ENCODE measurements around the gene MEX3B.

The MEX3B gene

DNA sequence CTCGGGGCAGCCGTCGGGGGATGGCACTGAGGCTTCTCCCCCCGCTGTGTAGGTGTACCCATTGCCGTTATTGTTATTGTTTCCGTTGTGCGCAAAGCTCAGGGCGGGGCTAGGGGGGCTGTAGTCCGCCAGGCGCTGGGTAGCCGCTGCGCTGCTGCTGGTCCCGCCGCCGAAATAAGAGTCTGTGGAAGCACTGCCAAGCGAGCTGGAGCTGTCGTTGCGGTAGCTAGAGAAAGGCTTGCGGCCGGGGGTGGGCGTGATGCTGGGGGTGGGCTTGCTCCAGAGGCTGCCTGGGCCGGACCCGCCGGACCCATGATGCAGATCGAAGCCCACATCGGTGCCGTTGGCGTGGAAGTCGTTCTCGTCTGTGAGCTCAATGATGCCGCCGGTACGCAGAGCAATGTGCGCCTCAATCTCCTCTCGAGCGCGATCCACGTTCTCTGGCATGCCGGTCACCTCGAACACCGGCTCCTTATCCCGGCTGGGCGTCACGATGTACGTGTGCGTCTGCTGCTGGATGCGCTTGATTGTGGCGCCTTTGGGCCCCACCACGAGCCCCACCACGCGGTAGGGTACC lies 1.9 kb downstream of the MEX3B start:
- Histone ChIP-seq H2BK120ac (ENCODE audit: low read depth, low read length) (no peak overlapping the region), H2AK5ac (ENCODE audit: low read length) (no peak overlapping the region), H3K4ac (ENCODE audit: low read depth, low read length) (no peak overlapping the region), H3K27ac (ENCODE audit: low read depth, low read length) (no peak overlapping the region), H3K27me3 (ENCODE audit: insufficient read depth, low read length, poor library complexity) (peaks cover 8% of the 10 kb centered on the region), H3K36me3 (ENCODE audit: control insufficient read depth, insufficient read depth, low read length) (no peaks in the 10 kb centered on the region), H2BK5ac (ENCODE audit: low read length) (no peak overlapping the region), H3K79me1 (ENCODE audit: low read length) (peaks cover 2% of the 10 kb centered on the region), H3K4me3 (ENCODE audit: low read length) (peak overlapping the region; percentile 40), H4K5ac (ENCODE audit: low read length) (no peak overlapping the region), H2BK15ac (replicated peaks; ENCODE audit: low read depth) (no peak overlapping the region), H3K9ac (ENCODE audit: low read length) (peak overlapping the region; percentile 62), H3K18ac (ENCODE audit: low read length) (no peak overlapping the region), H3K4me2 (ENCODE audit: low read length) (peak overlapping the region; percentile 55), H3K56ac (ENCODE audit: low read length) (peak overlapping the region; percentile 96), H3K4me1 (ENCODE audit: control insufficient read depth, low read depth, low read length) (no peaks in the 10 kb centered on the region), H3K79me2 (ENCODE audit: control insufficient read depth, insufficient read depth, low read length) (no peaks in the 10 kb centered on the region), H4K8ac (ENCODE audit: low read depth, low read length) (no peak overlapping the region), H3K23ac (ENCODE audit: low read length) (no peak overlapping the region)
- DNase-seq, result peak; percentile 19
- WGBS (ENCODE audit: extremely low coverage, insufficient coverage, low lambda C conversion rate), result no CpG with 5 or more reads among the region's 51 CpGs

DNA sequence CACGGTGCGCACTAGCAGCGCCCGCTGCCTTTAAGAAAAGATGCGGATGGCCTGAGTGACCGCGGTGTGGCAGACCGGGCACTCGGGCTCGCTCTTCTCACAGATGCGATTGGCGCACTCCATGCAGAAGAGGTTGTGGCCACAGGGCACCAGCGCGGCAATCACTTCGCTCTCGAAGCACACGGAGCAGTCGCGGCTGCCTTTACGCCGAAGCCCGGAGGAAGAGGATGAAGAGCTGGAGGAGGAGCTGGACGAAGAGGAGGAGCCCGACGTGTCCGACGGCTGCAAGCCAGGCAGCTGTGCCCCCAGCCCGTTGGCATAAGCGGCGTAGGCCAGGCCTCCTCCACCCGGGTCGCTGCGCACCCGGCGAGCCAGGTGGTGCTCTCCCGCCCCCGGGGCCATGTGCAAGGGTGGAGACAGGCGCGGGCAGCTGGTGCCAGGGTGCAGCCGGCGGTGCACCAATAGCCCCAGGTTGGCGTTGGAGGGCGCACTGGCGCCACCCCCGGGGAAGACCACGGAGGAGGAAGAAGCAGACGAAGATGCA lies 2.6 kb downstream of the MEX3B start:
- H2BK5ac ChIP-seq (ENCODE audit: low read length), result no peak overlapping the region
- no peak overlapping the region for H2AK5ac ChIP-seq (ENCODE audit: low read length)
- H3K18ac ChIP-seq (ENCODE audit: low read length), result no peak overlapping the region
- H3K4me3 ChIP-seq (ENCODE audit: low read length), result no peak overlapping the region
- H2BK15ac ChIP-seq (replicated peaks; ENCODE audit: low read depth), result no peak overlapping the region
- peaks cover 2% of the 10 kb centered on the region for H3K79me1 ChIP-seq (ENCODE audit: low read length)
- WGBS (ENCODE audit: extremely low coverage, insufficient coverage, low lambda C conversion rate), result no CpG with 5 or more reads among the region's 47 CpGs
- H3K79me2 ChIP-seq (ENCODE audit: control insufficient read depth, insufficient read depth, low read length), result no peaks in the 10 kb centered on the region
- H3K56ac ChIP-seq (ENCODE audit: low read length), result peak overlapping the region; percentile 47
- peak; percentile 33 for DNase-seq
- no peak overlapping the region for H3K23ac ChIP-seq (ENCODE audit: low read length)
- no peak overlapping the region for H3K4ac ChIP-seq (ENCODE audit: low read depth, low read length)
- H3K4me2 ChIP-seq (ENCODE audit: low read length), result peak overlapping the region; percentile 53
- no peak overlapping the region for H4K5ac ChIP-seq (ENCODE audit: low read length)
- no peak overlapping the region for H2BK120ac ChIP-seq (ENCODE audit: low read depth, low read length)
- no peak overlapping the region for H3K27ac ChIP-seq (ENCODE audit: low read depth, low read length)
- peak overlapping the region; percentile 27 for H3K9ac ChIP-seq (ENCODE audit: low read length)
- no peak overlapping the region for H4K8ac ChIP-seq (ENCODE audit: low read depth, low read length)
- H3K36me3 ChIP-seq (ENCODE audit: control insufficient read depth, insufficient read depth, low read length), result no peaks in the 10 kb centered on the region
- H3K27me3 ChIP-seq (ENCODE audit: insufficient read depth, low read length, poor library complexity), result peaks cover 2% of the 10 kb centered on the region
- H3K4me1 ChIP-seq (ENCODE audit: control insufficient read depth, low read depth, low read length), result no peaks in the 10 kb centered on the region

GRCh38 chr15:82040862-82041261 lies 5.0 kb downstream of the MEX3B start:
- Histone ChIP-seq H2AK5ac (ENCODE audit: low read length) (no peak overlapping the region), H3K79me2 (ENCODE audit: control insufficient read depth, insufficient read depth, low read length) (no peaks in the 10 kb centered on the region), H2BK5ac (ENCODE audit: low read length) (no peak overlapping the region), H3K23ac (ENCODE audit: low read length) (no peak overlapping the region), H3K79me1 (ENCODE audit: low read length) (peaks cover 2% of the 10 kb centered on the region), H4K8ac (ENCODE audit: low read depth, low read length) (no peak overlapping the region), H4K5ac (ENCODE audit: low read length) (no peak overlapping the region), H2BK120ac (ENCODE audit: low read depth, low read length) (no peak overlapping the region), H2BK15ac (replicated peaks; ENCODE audit: low read depth) (no peak overlapping the region), H3K18ac (ENCODE audit: low read length) (no peak overlapping the region), H3K56ac (ENCODE audit: low read length) (no peak overlapping the region), H3K4me2 (ENCODE audit: low read length) (no peak overlapping the region), H3K36me3 (ENCODE audit: control insufficient read depth, insufficient read depth, low read length) (no peaks in the 10 kb centered on the region), H3K27ac (ENCODE audit: low read depth, low read length) (no peak overlapping the region), H3K27me3 (ENCODE audit: insufficient read depth, low read length, poor library complexity) (no peaks in the 10 kb centered on the region), H3K9ac (ENCODE audit: low read length) (no peak overlapping the region), H3K4me1 (ENCODE audit: control insufficient read depth, low read depth, low read length) (no peaks in the 10 kb centered on the region), H3K4me3 (ENCODE audit: low read length) (no peak overlapping the region), H3K4ac (ENCODE audit: low read depth, low read length) (no peak overlapping the region)
- DNase-seq, result peak; percentile 77
- no CpG with 5 or more reads among the region's 4 CpGs for WGBS (ENCODE audit: extremely low coverage, insufficient coverage, low lambda C conversion rate)

GRCh38 chr15:82040390-82040789 lies 5.4 kb downstream of the MEX3B start:
- H3K4me3 ChIP-seq (ENCODE audit: low read length), result no peak overlapping the region
- no CpG with 5 or more reads among the region's 2 CpGs for WGBS (ENCODE audit: extremely low coverage, insufficient coverage, low lambda C conversion rate)
- no peak overlapping the region for H4K8ac ChIP-seq (ENCODE audit: low read depth, low read length)
- no peak overlapping the region for H2BK15ac ChIP-seq (replicated peaks; ENCODE audit: low read depth)
- H3K4ac ChIP-seq (ENCODE audit: low read depth, low read length), result no peak overlapping the region
- no peak overlapping the region for H2AK5ac ChIP-seq (ENCODE audit: low read length)
- H3K4me1 ChIP-seq (ENCODE audit: control insufficient read depth, low read depth, low read length), result no peaks in the 10 kb centered on the region
- H3K27ac ChIP-seq (ENCODE audit: low read depth, low read length), result no peak overlapping the region
- H2BK120ac ChIP-seq (ENCODE audit: low read depth, low read length), result no peak overlapping the region
- no peak overlapping the region for H3K56ac ChIP-seq (ENCODE audit: low read length)
- H3K9ac ChIP-seq (ENCODE audit: low read length), result no peak overlapping the region
- no peak overlapping the region for H4K5ac ChIP-seq (ENCODE audit: low read length)
- no peak overlapping the region for H3K4me2 ChIP-seq (ENCODE audit: low read length)
- DNase-seq, result no peak
- H3K36me3 ChIP-seq (ENCODE audit: control insufficient read depth, insufficient read depth, low read length), result no peaks in the 10 kb centered on the region
- no peak overlapping the region for H2BK5ac ChIP-seq (ENCODE audit: low read length)
- H3K79me1 ChIP-seq (ENCODE audit: low read length), result peaks cover 2% of the 10 kb centered on the region
- no peak overlapping the region for H3K23ac ChIP-seq (ENCODE audit: low read length)
- H3K79me2 ChIP-seq (ENCODE audit: control insufficient read depth, insufficient read depth, low read length), result no peaks in the 10 kb centered on the region
- no peak overlapping the region for H3K18ac ChIP-seq (ENCODE audit: low read length)
- no peaks in the 10 kb centered on the region for H3K27me3 ChIP-seq (ENCODE audit: insufficient read depth, low read length, poor library complexity)

DNA sequence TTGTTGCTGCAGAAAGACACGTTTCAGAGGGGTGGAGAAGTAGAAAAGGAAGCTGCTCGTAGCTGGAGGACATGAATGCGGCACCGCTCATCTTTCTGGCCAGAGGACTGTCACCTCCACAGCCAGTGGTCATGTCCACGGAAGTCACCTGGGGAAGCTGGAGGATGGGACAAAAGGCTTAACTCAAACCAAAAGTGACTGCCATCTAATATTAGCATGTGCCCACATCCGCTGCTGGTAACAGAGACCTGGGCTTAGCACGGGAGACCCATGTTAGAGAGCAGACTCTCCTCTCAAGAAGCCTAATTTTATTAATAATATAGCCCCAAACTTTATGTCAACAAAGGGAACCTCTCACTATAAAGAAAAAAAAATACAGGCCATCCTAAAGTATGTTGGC lies 5.9 kb downstream of the MEX3B start:
- Histone ChIP-seq H3K23ac (ENCODE audit: low read length) (no peak overlapping the region), H3K79me1 (ENCODE audit: low read length) (peaks cover 2% of the 10 kb centered on the region), H3K36me3 (ENCODE audit: control insufficient read depth, insufficient read depth, low read length) (no peaks in the 10 kb centered on the region), H3K4me1 (ENCODE audit: control insufficient read depth, low read depth, low read length) (no peaks in the 10 kb centered on the region), H4K8ac (ENCODE audit: low read depth, low read length) (no peak overlapping the region), H2BK120ac (ENCODE audit: low read depth, low read length) (no peak overlapping the region), H3K4me2 (ENCODE audit: low read length) (no peak overlapping the region), H3K27me3 (ENCODE audit: insufficient read depth, low read length, poor library complexity) (no peaks in the 10 kb centered on the region), H3K56ac (ENCODE audit: low read length) (no peak overlapping the region), H3K18ac (ENCODE audit: low read length) (no peak overlapping the region), H3K27ac (ENCODE audit: low read depth, low read length) (no peak overlapping the region), H3K4ac (ENCODE audit: low read depth, low read length) (no peak overlapping the region), H4K5ac (ENCODE audit: low read length) (no peak overlapping the region), H2BK5ac (ENCODE audit: low read length) (no peak overlapping the region), H2BK15ac (replicated peaks; ENCODE audit: low read depth) (no peak overlapping the region), H3K4me3 (ENCODE audit: low read length) (no peak overlapping the region), H3K79me2 (ENCODE audit: control insufficient read depth, insufficient read depth, low read length) (no peaks in the 10 kb centered on the region), H2AK5ac (ENCODE audit: low read length) (no peak overlapping the region), H3K9ac (ENCODE audit: low read length) (no peak overlapping the region)
- no peak for DNase-seq
- no CpG with 5 or more reads among the region's 7 CpGs for WGBS (ENCODE audit: extremely low coverage, insufficient coverage, low lambda C conversion rate)

DNA sequence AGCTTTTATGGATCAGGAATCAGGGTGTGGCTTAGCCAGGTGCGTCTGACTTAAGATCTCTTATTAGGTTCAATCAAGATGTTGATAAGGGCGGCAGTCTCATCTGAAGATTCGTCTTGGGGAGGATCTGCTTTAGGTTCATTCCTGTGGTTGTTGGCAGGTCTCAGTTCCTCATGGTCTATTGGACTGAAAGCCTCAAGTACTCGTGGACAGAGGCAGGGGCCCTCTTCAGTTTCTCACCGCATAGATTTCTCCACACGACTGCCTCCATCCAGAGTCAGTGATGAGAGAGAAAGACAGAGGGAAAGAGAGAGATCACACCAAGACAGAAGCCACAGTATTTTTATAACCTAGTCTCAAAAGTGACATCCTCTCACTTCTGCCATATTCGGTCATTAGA lies 9.4 kb downstream of the MEX3B start:
- WGBS (ENCODE audit: extremely low coverage, insufficient coverage, low lambda C conversion rate), result no CpG with 5 or more reads among the region's 7 CpGs
- H3K27me3 ChIP-seq (ENCODE audit: insufficient read depth, low read length, poor library complexity), result no peaks in the 10 kb centered on the region

More for the DNA sequence above, 9.4 kb downstream of the MEX3B start:
- Histone ChIP-seq H3K56ac (ENCODE audit: low read length) (no peak overlapping the region), H4K8ac (ENCODE audit: low read depth, low read length) (no peak overlapping the region), H3K27ac (ENCODE audit: low read depth, low read length) (no peak overlapping the region), H3K18ac (ENCODE audit: low read length) (no peak overlapping the region), H3K23ac (ENCODE audit: low read length) (no peak overlapping the region), H3K79me1 (ENCODE audit: low read length) (no peaks in the 10 kb centered on the region), H3K79me2 (ENCODE audit: control insufficient read depth, insufficient read depth, low read length) (no peaks in the 10 kb centered on the region), H3K4me3 (ENCODE audit: low read length) (no peak overlapping the region), H2BK5ac (ENCODE audit: low read length) (no peak overlapping the region), H3K36me3 (ENCODE audit: control insufficient read depth, insufficient read depth, low read length) (no peaks in the 10 kb centered on the region), H2AK5ac (ENCODE audit: low read length) (no peak overlapping the region), H2BK15ac (replicated peaks; ENCODE audit: low read depth) (no peak overlapping the region), H4K5ac (ENCODE audit: low read length) (no peak overlapping the region), H2BK120ac (ENCODE audit: low read depth, low read length) (no peak overlapping the region), H3K4ac (ENCODE audit: low read depth, low read length) (no peak overlapping the region), H3K9ac (ENCODE audit: low read length) (no peak overlapping the region), H3K4me2 (ENCODE audit: low read length) (no peak overlapping the region), H3K4me1 (ENCODE audit: control insufficient read depth, low read depth, low read length) (no peaks in the 10 kb centered on the region)
- no peak for DNase-seq
